Hematopoietic multipotent progenitor cell treated with erythropoietin and hydrocortisone succinate and interleukin-3 and kit ligand, for 6 days (in vitro differentiated cells): ENCODE results near the gene ZNF74.
A peak's percentile ranks its signal among the peaks of the same experiment; 100 is the strongest.
"Not testable (repeated sequence)": the region's sequence is repeated elsewhere in the genome, so short reads cannot be mapped to it uniquely, and the experiment has no call there.

Experiments
- DNase-seq: peaks from one replicate; pipeline ENCODE4 v3.0.0-alpha.2; 2015

The ZNF74 gene

GRCh38 chr22:20393705-20394476 lies at the start of gene ZNF74:
Gene ZNF74, plus strand, starts transcription at chr22:20394151. Its CDS starts 478 bp downstream, at chr22:20394629.
- DNase-seq: peak; percentile 95

DNA sequence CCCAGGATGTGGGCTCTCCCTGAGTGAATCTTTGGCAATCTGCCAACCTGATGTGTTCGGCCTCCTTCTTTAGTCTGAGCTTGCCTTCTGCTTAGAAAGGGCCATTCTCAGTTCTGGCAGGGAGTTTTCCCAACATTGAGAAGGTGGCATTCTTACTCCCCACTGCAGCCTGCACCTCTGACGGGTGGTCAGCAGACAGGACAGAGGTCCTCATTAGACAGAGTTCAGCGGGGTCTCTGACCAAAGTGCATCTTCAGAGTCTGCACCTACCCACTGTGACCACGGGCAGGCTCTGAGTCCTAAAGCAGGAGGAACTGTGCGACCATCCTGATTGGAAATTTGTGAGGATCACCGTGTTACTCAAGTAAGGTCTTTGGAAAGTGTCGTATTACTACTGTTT lies 47.4 kb upstream of the ZNF74 start:
- DNase-seq: not testable (repeated sequence)

- not testable (repeated sequence) for DNase-seq
Measured at GRCh38 chr22:20352536-20352935, 41.4 kb upstream of the ZNF74 start.

DNA sequence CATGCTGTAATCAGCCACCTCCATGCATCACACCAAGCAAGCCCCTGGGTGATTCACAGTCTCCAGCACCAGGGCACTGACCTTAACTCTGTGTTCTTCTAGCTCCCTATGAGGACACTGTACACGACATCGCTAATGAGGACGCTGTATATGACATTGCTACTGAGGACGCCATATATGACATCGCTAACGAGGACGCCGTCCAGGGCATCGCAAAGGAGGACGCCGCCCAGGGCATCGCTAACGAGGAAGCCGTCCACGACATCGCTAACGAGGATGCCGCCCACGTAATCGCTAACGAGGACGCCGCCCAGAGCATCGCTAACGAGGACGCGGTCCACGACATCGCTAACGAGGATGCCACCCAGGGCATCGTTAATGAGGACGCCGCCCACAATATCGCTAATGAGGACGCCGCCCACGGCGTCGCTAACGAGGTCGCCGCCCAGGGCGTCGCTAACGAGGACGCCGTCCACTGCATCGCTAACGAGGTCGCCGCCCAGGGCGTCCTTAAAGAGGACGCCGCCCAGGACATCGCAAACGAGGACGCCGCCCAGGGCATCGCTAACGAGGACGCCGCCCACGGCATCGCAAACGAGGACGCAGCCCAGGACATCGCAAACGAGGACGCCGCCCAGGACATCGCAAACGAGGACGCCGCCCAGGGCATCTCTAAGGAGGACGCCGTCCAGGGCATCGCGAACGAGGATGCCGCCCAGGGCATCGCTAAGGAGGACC lies 39.5 kb upstream of the ZNF74 start:
- DNase-seq: no peak

- not testable (repeated sequence) for DNase-seq
Measured at GRCh38 chr22:20355939-20356636, 37.9 kb upstream of the ZNF74 start.

DNA sequence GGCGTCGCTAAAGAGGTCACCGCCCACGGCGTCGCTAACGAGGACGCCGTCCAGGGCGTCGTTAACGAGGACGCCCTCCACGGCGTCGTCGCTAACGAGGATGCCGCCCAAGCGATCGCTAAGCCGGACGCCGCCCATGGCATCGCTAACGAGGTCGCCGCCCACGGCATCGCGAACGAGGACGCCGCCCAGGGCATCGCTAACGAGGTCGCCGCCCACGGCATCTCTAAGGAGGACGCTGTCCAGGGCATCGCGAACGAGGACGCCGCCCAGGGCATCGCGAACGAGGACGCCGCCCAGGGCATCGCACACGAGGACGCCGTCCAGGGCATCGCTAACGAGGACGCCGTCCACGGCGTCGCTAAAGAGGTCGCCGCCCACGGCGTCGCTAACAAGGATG lies 37.0 kb upstream of the ZNF74 start:
- not testable (repeated sequence) for DNase-seq

DNA sequence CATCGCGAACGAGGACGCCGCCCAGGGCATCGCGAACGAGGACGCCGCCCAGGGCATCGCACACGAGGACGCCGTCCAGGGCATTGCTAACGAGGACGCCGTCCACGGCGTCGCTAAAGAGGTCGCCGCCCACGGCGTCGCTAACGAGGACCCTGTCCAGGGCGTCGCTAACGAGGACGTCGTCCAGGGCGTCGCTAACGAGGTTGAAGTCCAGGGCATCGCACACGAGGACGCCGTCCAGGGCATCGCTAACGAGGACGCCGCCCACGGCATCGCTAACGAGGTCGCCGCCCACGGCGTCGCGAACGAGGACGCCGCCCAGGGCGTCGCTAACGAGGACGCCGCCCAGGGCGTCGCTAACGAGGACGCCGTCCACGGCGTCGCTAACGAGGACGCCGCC lies 36.0 kb upstream of the ZNF74 start:
- not testable (repeated sequence) for DNase-seq

GRCh38 chr22:20358503-20359239 lies 35.3 kb upstream of the ZNF74 start:
- not testable (repeated sequence) for DNase-seq

- not testable (repeated sequence) for DNase-seq
Measured at GRCh38 chr22:20360261-20360660, 33.7 kb upstream of the ZNF74 start.

- DNase-seq: not testable (repeated sequence)
Measured at GRCh38 chr22:20360866-20361751, 32.8 kb upstream of the ZNF74 start.

DNA sequence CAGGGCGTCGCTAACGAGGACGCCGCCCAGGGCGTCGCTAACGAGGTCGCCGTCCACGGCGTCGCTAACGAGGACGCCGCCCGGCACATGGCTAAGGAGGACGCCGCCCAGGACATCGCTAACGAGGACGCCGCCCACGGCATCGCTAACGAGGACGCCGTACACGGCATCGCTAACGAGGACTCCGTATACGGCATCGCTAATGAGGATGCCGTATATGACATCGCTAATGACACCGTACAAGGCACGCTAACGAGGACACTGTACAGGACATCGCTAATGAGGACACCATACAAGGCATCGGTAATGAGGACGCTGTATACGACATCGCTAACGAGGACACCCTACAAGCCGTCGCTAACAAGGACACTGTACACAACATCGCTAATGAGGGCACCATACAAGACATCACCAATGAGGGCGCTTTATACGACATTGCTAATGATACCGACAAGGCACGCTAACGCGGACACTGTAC lies 32.2 kb upstream of the ZNF74 start:
- DNase-seq: not testable (repeated sequence)

GRCh38 chr22:20362403-20362802 lies 31.5 kb upstream of the ZNF74 start:
- DNase-seq: not testable (repeated sequence)

- DNase-seq: not testable (repeated sequence)
Measured at GRCh38 chr22:20364335-20365260, 29.4 kb upstream of the ZNF74 start.

DNA sequence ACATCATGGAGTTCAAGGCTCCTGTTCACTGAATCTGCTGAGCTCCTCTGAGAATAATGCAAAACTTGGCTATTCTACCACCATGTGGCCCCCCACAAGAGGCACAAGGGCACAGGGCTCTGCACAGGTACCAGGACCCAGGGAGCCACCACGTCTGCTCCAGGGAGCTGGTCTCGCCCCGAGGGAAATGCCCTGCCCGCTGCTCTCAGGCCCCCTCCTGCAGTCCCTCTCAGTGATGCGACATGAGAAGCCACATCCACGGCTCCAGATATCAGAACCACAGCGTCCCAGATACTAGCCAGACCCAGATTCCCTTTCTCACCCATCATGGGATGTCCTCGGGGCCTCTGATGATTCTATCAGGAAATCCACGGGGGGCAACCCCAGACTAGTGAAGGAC lies 27.1 kb upstream of the ZNF74 start:
- not testable (repeated sequence) for DNase-seq

DNA sequence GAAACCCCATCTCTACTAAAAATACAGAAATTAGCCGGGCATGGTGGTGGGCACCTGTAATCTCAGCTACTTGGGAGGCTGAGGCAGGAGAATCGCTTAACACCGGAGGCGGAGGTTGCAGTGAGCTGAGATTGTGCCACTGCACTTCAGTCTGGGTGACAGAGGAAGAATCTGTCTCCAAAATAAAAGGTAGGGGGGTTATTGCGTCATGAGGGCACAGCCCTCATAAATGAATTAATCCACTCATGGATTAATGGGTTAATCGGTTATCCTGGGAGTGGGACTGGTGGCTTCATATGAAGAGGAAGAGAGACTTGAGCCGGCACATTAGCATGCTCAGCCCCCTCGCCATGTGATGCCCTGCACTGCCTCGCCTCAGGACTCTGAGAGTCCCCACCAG lies 25.1 kb upstream of the ZNF74 start:
- not testable (repeated sequence) for DNase-seq

DNA sequence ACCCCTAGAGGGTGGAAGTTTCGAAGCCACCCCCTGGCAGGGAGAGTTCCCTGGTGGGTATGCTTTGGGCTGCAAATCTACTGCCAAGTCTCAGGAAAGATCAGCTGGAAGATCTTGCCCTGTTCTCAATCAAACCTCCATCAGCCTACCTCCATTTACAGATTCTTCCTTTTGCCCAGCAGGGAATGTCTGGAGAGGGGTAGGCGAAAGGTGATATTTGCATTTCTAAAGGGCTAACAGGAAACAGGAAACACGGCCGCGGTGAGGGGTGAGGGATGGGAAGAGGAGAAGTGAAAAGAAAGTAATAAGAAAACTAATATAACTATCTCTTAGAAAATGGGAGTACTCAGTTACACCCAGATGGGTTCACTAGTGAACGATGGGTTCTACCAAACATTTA lies 22.3 kb upstream of the ZNF74 start:
- DNase-seq: not testable (repeated sequence)

- not testable (repeated sequence) for DNase-seq
Measured at GRCh38 chr22:20372406-20372854, 21.5 kb upstream of the ZNF74 start.

GRCh38 chr22:20373195-20373706 lies 20.7 kb upstream of the ZNF74 start:
- DNase-seq: not testable (repeated sequence)

DNA sequence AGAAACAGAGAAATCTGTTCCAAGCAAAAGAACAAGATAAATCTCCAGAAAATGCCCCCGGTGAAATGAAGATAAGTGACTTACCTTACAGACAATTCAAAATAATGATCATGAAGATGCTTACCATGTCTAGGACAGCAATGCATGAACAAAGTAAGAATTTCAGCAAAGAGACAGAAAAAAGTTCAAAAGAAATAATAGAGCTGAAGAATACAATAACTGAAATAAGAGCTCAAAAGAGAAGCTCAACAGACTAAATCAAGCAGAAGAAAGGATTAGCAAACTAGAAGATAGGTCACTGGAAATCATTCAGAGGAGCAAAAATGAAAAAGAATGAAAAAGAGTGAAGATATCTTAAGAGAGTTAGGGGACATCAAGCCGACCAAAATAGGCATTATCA lies 19.8 kb upstream of the ZNF74 start:
- DNase-seq: not testable (repeated sequence)

- DNase-seq: not testable (repeated sequence)
Measured at GRCh38 chr22:20376281-20376680, 17.7 kb upstream of the ZNF74 start.
